K562 (cell line): ENCODE results near the gene KRTCAP2. TPM values are rescaled to one million over a fixed set of nuclear protein-coding genes. Genes with fewer than 3 reads are reported as not detected.

Experiments
- ARNT ChIP-seq, 2 experiments: fragments of 450-650 bp; IDR thresholded peaks; 2 replicates each; pipeline ENCODE4 v1.6.1; 2016; ENCODE audit warnings: mild to moderate bottlenecking in 1 of 2
- CBX8 ChIP-seq: fragments of 200-600 bp; sonication (generic); IDR thresholded peaks from 2 replicates; pipeline ENCODE4 v1.6.1; 2012; ENCODE audit warnings: borderline replicate concordance, mixed run types, low read depth, mild to moderate bottlenecking, moderate library complexity, mixed read lengths, low read length, control low read depth, inconsistent platforms; ENCODE audit not compliant: poor library complexity, severe bottlenecking; ENCODE audit errors: extremely low read depth
- CREB1 ChIP-seq, 2 experiments: sonication (generic) in 1 of 2; formaldehyde crosslinking in 1 of 2; IDR thresholded peaks; 2 replicates each; pipeline versions ENCODE4 v1.6.1 to v1.8.0; 2012 to 2022; ENCODE audit warnings: inconsistent platforms in 1 of 2, mild to moderate bottlenecking in 1 of 2, missing genetic modification reagents in 1 of 2, moderate library complexity in 1 of 2
- KDM5B ChIP-seq: fragments of 200-600 bp; sonication (generic); IDR thresholded peaks from 2 replicates; pipeline ENCODE4 v1.6.1; 2012; ENCODE audit warnings: low read depth, mild to moderate bottlenecking, moderate library complexity, low read length, control low read depth, inconsistent platforms; ENCODE audit not compliant: insufficient replicate concordance
- KLF10 ChIP-seq: fragments of 250-450 bp; sonication (Bioruptor Pico); IDR thresholded peaks from 2 replicates; pipeline ENCODE4 v1.6.1; 2021; ENCODE audit warnings: matching md5 sums
- KLF16 ChIP-seq: IDR thresholded peaks from 2 replicates; pipeline ENCODE4 v1.6.1; 2016; ENCODE audit warnings: antibody characterized with exemption
- MXI1 ChIP-seq: IDR thresholded peaks from 2 replicates; pipeline ENCODE4 v1.6.1; 2011; ENCODE audit warnings: low read depth, mild to moderate bottlenecking, improper control_type of control experiment, low read length
- NEUROD1 ChIP-seq: fragments of 150-350 bp; IDR thresholded peaks from 2 replicates; pipeline ENCODE4 v1.6.1; 2014; ENCODE audit warnings: borderline replicate concordance, low read length, low read depth; ENCODE audit not compliant: partially characterized antibody
- PHF21A ChIP-seq: fragments of 450-650 bp; IDR thresholded peaks from 2 replicates; pipeline ENCODE4 v1.6.1; 2017; ENCODE audit warnings: low read depth, borderline replicate concordance
- RBM14 ChIP-seq: fragments of 200-400 bp; formaldehyde crosslinking; IDR thresholded peaks from 2 replicates; pipeline ENCODE4 v1.6.1; 2018; ENCODE audit warnings: low read depth, mild to moderate bottlenecking, low read length, moderate library complexity, borderline replicate concordance; ENCODE audit not compliant: insufficient read depth
- RFX1 ChIP-seq: fragments of 450-650 bp; IDR thresholded peaks from 2 replicates; pipeline ENCODE4 v1.6.1; 2016; ENCODE audit warnings: mild to moderate bottlenecking, moderate library complexity
- SAFB2 ChIP-seq: fragments of 200-400 bp; formaldehyde crosslinking; IDR thresholded peaks from 2 replicates; pipeline ENCODE4 v1.6.1; 2018; ENCODE audit warnings: borderline replicate concordance, low read length, low read depth, moderate library complexity; ENCODE audit not compliant: severe bottlenecking
- STAT5B ChIP-seq: fragments of 250-450 bp; sonication (Bioruptor Pico); IDR thresholded peaks from 2 replicates; pipeline ENCODE4 v1.8.0; 2021; ENCODE audit warnings: mild to moderate bottlenecking, inconsistent platforms
- ZNF717 ChIP-seq: fragments of 250-450 bp; sonication (Bioruptor Pico); IDR thresholded peaks from 2 replicates; pipeline ENCODE4 v1.5.0; 2021
- polyA plus RNA-seq, 8 experiments: library from polyadenylated mRNA; depleted of rRNA in 4 of 8; stranded (reverse) in 5 of 8; unstranded in 3 of 8; fragments of >200 nt; fragmentation: Nextera tagmentation in 2 of 8; fragmentation: Illumina TruSeq in 1 of 8; extraction: Ambion mirVana in 2 of 8; extraction: Trizol in 1 of 8; gene quantifications; 2 replicates each; pipeline versions ENCODE4 v1.2.1 to v1.2.3, GENCODE V29; 2011 to 2014; ENCODE audit warnings: inconsistent platforms in 1 of 8, missing spikeins in 1 of 8
- total RNA-seq, 7 experiments: library from RNA; depleted of rRNA in 6 of 7; stranded (reverse); fragments of >200 nt in 6 of 7; fragmentation: Illumina TruSeq in 2 of 7; extraction: Trizol in 2 of 7; gene quantifications; 2 replicates each; pipeline versions ENCODE4 v1.2.1 to v1.2.3, GENCODE V29; 2011 to 2021; ENCODE audit warnings: low replicate concordance in 1 of 7
- TF ChIP-seq, protein P1 (sequence below): fragments of 250-450 bp; sonication (Bioruptor Pico); IDR thresholded peaks from 2 replicates; pipeline ENCODE4 v1.8.0; 2022; ENCODE audit warnings: inconsistent platforms
- TF ChIP-seq, protein P2 (sequence below): sonication (generic); formaldehyde crosslinking; IDR thresholded peaks from 2 replicates; pipeline ENCODE4 v1.8.1; 2023; ENCODE audit warnings: mild to moderate bottlenecking, missing genetic modification reagents
- TF ChIP-seq, protein P3 (sequence below): fragments of 250-450 bp; sonication (Bioruptor Pico); IDR thresholded peaks from 2 replicates; pipeline ENCODE4 v1.4.0; 2020; ENCODE audit warnings: mild to moderate bottlenecking
- TF ChIP-seq, protein P4 (sequence below): fragments of 200-800 bp; sonication (Bioruptor generic); IDR thresholded peaks from 2 replicates; pipeline ENCODE4 v1.6.1; 2017; ENCODE audit warnings: missing genetic modification characterization, missing compliant biosample characterization

KRTCAP2 gene
- total and polyA plus RNA-seq, 9 of the 15 experiments (the other 6 are each of a cell fraction or from before 2014, with no cell fraction given) = 126 to 436 (median 244) TPM

DNA sequence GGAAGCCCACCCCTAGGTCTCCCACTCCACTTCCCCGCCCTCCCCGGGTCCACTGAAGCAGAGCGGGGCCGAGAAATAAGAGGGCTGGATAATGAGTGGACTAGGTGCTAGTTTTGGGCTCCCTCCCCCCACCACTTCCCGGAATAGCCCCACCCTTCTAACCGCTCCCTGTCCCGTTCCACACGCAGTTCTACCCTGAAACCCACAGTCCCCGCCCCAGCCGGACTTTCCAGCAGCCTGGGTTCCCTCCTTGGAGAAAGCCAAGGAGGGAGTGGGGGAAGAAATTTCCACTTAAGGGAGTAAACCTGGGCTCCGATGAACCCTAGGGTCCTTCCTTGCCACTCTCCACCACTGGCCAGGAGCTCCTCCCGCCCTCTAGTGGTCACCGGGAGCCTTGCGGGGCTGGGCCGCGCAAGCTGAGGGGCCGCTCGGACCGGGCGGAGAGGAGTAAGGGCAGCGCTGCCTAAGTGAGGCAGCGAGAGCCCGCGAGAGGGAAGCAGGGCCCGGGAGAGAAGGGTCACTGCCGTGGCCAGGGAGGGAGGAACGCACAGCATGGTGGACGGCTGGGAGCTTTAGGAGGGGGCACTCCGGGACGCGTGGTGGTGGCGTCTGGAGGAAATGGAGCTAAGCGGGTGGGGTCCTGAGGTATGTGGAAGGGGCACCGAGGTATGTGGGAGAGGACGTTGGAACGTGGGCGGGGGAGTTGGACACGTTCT is 20.3 kb upstream of the KRTCAP2 start (continued):
- TF ChIP-seq, protein P1, sequence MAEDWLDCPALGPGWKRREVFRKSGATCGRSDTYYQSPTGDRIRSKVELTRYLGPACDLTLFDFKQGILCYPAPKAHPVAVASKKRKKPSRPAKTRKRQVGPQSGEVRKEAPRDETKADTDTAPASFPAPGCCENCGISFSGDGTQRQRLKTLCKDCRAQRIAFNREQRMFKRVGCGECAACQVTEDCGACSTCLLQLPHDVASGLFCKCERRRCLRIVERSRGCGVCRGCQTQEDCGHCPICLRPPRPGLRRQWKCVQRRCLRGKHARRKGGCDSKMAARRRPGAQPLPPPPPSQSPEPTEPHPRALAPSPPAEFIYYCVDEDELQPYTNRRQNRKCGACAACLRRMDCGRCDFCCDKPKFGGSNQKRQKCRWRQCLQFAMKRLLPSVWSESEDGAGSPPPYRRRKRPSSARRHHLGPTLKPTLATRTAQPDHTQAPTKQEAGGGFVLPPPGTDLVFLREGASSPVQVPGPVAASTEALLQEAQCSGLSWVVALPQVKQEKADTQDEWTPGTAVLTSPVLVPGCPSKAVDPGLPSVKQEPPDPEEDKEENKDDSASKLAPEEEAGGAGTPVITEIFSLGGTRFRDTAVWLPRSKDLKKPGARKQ = no peak
- no peak for TF ChIP-seq STAT5B
- no peak; a peak in 2 of 4 replicates for TF ChIP-seq ARNT (IDR thresholded peaks at IDR 0.05)
- TF ChIP-seq KDM5B = peak; percentile 77
- TF ChIP-seq RFX1 = no peak
- TF ChIP-seq KLF10 (CRISPR knock-in tag) = no peak
- no peak for TF ChIP-seq ZNF717 (CRISPR knock-in tag)
- TF ChIP-seq RBM14 = 0 out of 2 replicates have a peak, but pooled peaks have one; percentile 88
- 0 out of 2 replicates have a peak, but pooled peaks have one; percentile 27 for TF ChIP-seq KLF16
- TF ChIP-seq PHF21A = 0 out of 2 replicates have a peak, but pooled peaks have one; percentile 4
- no peak for TF ChIP-seq CBX8
- peak; percentile 20; the same call in 1 of the 2 replicates for TF ChIP-seq CREB1 (IDR thresholded peaks at IDR 0.05)
- no peak for TF ChIP-seq CREB1 (CRISPR knock-in tag; IDR thresholded peaks at IDR 0.05)
- TF ChIP-seq, protein P2, sequence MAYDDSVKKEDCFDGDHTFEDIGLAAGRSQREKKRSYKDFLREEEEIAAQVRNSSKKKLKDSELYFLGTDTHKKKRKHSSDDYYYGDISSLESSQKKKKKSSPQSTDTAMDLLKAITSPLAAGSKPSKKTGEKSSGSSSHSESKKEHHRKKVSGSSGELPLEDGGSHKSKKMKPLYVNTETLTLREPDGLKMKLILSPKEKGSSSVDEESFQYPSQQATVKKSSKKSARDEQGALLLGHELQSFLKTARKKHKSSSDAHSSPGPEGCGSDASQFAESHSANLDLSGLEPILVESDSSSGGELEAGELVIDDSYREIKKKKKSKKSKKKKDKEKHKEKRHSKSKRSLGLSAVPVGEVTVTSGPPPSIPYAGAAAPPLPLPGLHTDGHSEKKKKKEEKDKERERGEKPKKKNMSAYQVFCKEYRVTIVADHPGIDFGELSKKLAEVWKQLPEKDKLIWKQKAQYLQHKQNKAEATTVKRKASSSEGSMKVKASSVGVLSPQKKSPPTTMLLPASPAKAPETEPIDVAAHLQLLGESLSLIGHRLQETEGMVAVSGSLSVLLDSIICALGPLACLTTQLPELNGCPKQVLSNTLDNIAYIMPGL = peak; percentile 63; the same call in 1 of the 2 replicates
- no peak for TF ChIP-seq NEUROD1
- no peak for TF ChIP-seq SAFB2
- TF ChIP-seq, protein P3, sequence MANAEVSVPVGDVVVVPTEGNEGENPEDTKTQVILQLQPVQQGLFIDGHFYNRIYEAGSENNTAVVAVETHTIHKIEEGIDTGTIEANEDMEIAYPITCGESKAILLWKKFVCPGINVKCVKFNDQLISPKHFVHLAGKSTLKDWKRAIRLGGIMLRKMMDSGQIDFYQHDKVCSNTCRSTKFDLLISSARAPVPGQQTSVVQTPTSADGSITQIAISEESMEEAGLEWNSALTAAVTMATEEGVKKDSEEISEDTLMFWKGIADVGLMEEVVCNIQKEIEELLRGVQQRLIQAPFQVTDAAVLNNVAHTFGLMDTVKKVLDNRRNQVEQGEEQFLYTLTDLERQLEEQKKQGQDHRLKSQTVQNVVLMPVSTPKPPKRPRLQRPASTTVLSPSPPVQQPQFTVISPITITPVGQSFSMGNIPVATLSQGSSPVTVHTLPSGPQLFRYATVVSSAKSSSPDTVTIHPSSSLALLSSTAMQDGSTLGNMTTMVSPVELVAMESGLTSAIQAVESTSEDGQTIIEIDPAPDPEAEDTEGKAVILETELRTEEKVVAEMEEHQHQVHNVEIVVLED = no peak
- TF ChIP-seq MXI1 = no peak
- TF ChIP-seq, protein P4, sequence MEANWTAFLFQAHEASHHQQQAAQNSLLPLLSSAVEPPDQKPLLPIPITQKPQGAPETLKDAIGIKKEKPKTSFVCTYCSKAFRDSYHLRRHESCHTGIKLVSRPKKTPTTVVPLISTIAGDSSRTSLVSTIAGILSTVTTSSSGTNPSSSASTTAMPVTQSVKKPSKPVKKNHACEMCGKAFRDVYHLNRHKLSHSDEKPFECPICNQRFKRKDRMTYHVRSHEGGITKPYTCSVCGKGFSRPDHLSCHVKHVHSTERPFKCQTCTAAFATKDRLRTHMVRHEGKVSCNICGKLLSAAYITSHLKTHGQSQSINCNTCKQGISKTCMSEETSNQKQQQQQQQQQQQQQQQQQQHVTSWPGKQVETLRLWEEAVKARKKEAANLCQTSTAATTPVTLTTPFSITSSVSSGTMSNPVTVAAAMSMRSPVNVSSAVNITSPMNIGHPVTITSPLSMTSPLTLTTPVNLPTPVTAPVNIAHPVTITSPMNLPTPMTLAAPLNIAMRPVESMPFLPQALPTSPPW (CRISPR knock-in tag) = peak; percentile 96
